NCI-H1694 treated with DMSO at 0.1 percent for 48 hours (cell line): ENCODE results near the gene SFXN1.

Source experiments
- DNase-seq: peaks from one replicate; lab custom pipeline; 2025; lab: John Stamatoyannopoulos, UW

Gene SFXN1

DNA sequence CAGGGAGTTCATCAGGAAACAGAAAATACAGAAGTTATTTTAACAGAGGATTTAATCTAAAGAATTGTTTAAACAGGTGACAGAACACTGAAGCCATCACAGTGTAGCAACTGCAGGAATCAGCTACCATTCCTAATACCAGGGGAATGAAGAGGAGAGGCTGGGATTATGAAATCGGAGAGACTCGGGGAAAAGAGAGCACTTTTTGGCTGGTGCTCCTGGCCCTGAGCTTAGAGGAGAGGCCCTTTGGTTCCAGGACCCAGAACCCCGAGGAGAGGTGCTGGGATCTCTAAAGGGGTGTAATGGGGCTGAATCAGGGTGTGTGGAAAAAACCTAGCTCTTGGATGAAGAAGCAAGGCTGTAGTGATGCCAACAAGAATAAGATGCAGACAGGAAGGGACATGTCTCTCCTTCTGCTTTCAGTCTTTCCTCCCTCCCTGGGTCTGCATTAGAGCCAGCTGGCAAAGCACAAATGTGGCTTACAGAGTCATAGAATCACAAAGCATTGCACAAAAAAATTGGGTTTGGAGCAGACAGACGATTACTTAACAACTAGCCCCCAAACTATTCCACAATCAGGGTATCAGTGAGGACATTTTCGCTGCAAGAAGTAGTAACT is 11.6 kb upstream of the SFXN1 start:
- DNase-seq = no peak

DNA sequence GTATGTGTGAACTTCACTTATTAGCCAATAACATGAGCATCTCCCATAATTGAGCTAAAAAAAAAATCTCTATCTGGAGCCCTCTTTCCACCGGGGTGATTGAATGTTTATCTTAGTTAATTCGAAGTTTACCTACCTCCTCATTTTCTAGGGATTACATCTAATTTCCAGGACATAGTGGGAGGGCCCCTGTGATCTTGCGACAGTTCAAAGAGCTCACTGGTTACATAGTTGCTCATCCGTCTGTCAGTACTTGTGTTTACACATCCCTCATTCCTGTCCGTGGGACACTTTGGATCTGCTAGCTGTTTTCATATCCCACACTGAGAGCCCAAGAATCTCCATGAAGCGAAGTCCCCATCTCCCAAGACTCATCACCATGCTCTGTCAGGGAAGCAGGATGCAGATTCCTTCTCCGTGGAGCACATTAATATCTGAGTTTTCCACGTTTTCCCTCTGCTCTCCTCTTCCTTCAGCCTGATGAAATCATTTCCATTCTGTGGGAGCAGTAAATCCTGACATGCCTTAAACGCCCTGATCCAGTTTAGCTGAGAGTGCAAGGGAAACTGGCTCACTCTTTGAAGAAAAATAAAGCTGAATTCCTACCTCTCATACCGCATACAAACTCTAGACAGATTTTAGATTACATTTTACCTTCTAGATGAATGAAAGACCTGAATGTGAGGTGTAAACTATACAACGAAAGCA is 10.2 kb upstream of the SFXN1 start:
- DNase-seq = no peak

DNA sequence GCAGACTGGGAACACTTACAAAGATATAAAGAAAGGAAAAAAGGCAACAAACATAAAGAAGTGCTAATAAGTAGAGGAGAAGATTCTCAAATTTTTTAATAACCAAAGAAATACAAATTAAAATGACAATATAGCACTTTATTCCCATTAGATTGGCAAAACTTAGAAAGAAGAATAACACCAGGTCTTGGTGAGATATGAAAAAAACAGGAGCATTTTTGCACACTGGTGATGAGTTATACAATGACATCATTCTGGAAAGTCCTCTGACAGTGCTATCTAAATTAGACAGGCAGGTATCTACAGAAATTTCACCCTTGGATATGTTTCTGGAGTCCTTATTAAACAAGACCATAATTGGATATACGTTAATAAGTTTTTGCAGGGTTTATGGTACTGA is 9.5 kb upstream of the SFXN1 start:
- no peak for DNase-seq

DNA sequence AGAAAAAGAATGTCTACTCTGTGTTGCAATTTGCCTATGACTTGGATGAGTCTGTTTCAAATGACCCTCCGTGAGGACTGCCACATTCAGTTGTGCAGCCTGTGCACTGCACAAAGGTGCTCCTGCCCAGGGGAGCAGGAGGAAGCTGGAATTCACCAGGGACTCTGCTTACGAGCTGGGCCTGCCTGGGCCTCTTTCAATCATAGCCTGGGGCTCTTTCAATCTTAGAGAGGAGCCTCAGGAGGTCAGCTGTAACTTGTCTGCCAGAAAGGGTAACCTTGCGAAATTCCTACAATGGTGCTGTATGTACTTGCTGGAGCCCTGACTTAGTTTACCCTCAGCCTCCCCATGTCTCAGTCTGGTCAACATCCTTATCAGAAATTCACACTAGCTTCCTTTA is 8.4 kb upstream of the SFXN1 start:
- no peak for DNase-seq

DNA sequence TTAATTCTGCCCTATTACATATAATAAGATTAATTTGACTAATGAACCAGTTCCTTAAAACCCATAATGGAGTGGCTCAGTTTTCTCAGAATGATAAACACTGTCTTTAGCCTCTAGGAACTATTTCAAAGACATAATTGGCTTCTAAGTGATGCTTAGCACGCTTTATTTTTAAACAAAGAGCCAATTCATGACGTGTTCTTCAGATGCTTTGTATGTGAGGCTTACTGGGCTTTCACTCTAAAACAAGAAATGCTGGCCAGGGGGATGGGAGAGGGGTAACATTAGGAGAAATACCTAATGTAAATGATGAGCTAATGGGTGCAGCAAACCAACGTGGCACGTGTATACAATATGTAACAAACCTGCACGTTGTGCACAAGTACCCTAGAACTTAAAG is 7.6 kb upstream of the SFXN1 start:
- no peak for DNase-seq

DNA sequence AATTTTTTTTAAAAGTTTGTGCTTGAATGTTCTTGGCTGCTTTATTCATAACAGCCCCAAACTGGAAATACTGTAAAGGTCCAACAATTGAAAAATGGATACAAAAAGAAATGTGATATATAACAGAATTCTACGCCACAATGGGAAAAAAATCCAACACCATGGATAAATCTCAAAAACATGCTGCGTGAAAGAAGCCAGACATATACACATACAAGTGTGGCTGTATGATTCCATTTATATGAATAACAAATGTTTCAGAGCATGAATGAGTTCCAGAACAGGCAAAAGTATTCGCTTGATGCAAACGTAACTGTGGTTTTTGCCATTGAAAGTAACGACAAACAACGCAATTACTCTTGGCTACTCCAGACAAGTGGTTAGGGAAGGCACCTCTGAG is 7.2 kb upstream of the SFXN1 start:
- DNase-seq = no peak

DNA sequence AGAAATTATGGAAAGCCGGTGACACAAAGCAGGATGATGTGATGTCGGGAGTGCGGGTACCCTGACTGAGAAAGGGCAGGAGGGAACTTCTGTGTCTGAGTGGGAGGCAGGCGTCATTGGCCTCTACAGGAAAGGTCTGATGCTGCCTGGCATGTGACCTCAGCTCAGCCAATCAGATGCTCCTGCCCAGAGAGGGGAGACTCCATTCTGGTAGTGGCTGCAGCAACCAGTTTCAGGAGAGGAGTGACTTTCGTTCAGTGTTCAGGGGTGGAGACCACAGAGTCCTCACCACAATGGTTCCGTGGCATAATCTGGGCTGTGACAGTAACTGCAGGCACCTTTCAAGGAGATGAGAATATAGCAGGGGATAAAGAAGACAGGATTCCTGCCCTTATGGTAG is 6.7 kb upstream of the SFXN1 start:
- DNase-seq = no peak

DNA sequence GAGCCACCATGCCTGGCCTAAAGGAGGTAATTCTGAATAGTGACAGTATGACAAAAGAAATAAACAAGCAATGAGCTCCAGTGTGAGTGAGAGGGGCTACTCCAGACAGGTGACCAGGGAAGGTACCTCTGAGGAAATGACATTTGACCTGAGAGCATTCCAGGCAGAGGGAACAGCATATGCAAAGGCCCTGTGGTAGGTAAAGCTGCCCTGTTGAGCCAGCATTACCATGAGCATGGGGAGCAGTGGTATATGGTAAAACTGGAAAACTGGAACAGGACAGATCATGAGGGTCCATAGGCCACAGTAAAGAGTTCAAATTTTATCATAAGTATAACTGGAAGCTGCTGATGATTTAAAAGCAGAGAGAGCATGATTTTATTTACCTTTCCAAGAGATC is 6.0 kb upstream of the SFXN1 start:
- DNase-seq = no peak

DNA sequence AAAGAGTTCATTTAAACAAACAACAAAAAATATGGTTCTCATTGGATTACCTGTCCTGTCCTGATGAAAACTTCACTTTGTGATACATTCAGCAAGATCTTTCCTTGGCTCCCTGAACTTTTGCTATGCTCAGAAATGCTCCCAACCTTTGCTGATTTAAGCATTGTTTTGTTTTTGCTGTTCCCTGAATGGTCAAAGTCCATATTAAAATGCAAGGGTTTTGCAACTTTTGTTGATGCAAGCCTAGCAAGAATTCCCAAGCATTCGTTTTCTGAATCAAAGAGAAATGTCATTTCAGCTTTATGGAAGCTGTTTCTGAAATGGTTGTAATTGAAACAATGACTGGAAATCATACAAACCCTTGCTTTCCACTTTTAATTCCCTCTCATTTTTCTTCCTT is 3.1 kb upstream of the SFXN1 start:
- DNase-seq = no peak

DNA sequence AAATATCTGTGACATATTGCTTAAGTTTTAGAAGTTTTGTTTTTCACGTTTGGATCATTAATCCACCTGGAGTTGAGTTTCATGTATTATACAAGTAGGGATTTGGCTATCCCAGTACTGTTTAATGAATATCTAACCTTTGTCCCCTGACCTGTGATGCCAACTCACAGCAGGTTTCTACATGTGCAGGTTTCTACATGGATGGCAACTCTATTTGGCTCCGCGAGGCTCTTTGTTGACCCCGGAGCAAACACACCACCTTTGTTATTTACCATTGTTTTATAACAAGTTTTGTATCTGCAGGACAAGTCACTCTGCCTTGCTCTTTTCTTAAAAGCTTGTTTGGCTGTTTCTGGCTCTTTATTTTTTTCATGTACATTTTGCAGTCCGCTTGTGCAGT is 920 bp upstream of the SFXN1 start:
- DNase-seq = no peak

DNA sequence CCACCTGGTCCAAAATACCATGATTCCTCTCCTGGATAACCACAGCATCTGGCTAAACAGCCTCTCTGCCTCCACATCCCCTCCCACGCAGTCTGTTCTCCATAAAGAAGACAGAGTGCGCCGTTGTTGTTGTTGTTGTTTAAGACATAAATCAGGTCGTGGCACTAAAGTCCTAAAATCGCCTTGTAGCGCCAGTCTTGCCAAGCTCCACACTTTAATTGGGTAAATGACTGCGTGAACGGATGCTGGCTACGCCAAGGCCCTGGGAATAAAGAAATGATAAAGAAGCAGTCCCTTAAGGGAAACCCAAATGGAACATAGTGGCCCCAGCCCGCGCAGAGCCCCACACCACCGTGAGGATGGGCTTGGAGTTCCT is 364 bp upstream of the SFXN1 start:
- DNase-seq = no peak

DNA sequence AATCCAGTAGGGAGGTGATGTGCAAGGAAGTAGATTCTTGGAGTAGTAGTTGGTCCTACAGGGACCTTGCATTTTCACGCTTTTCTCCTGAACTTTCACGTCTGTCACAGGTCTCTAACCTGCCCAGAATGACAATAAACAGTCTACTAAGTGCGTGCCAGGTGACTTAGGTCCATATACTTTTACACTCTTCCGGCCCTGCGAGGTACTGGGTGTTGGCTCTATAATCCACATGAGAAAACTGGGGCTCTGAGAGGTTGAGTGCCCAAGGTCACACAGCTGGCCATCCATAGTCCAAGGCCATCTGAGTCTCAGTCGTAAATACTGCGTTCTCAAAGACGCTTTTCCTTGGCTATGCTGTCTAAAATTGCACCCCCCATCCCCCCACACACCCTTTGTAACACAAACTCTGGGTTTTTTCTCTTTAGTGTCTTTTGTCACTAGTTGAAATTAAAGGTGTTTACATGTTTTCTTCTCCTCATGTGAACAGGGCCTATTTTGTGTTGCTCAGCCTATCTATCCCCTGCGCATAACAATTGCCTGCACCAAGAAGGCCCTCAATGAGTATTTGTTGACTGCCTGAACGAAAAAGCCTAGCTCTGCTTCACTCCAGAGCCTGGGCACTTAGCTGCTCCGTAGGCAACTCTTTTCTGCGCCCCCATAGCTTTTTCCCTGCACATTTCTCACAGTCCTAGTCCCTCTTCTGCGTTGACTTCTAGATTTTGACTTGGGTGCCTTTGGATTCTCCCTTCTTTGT is 943 bp downstream of the SFXN1 start:
- DNase-seq = no peak

DNA sequence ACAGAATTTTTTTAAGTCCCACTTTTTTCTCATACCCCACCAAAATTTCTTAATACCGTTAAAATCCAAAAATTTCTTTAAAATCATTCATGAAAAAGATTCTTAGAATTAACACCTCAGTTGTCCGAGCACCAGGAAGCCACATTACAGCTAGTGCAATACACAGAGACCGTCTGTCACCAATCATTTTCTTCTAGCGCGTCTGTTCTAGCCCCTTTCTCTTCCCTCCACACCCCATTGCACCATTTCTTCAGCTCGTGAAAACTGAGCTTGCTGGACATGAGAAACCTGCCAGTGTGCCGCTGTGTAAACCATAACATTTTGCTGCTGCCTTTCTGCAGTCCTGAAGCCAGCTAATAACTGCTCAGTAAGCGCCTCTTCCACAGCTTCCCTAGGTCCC is 5.0 kb downstream of the SFXN1 start:
- DNase-seq = no peak

DNA sequence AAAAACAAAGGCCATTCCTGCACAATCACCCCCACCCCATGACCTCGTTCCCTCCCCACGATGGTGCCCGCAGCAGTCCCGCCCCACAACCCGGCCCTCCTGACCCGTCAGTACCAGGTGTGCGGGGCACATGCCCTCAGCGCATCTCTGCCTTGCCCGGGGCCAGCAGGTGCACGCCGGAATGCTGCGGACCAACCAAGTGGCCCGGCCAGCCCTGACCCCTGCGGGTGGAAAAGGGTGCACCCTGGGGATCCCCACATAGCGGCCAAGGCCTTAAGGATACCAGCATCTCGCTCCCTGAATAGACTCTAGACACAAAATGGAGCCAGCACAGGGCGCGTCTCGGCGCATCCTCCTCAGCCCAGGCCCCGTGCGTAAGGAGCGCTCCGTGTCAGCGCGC is 6.0 kb downstream of the SFXN1 start:
- no peak for DNase-seq

DNA sequence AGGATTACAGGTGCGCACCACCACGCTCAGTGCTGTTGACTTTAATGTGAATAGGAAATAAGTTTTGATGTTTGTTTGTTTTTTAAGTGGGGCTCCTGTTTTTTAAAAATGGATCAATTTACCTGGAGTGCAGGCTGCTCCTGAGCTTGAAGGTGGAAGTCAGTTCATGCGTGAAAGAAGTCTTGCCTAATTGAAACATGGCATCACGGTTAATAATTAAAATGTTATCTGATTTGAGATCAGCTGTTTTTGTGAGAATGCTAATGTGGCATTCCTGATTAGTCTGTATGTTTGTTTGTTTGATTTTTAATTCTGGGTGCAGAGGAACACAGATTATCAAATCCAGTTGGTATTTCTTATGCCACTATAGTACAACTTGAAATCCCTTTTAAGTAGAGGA is 6.5 kb downstream of the SFXN1 start:
- no peak for DNase-seq

DNA sequence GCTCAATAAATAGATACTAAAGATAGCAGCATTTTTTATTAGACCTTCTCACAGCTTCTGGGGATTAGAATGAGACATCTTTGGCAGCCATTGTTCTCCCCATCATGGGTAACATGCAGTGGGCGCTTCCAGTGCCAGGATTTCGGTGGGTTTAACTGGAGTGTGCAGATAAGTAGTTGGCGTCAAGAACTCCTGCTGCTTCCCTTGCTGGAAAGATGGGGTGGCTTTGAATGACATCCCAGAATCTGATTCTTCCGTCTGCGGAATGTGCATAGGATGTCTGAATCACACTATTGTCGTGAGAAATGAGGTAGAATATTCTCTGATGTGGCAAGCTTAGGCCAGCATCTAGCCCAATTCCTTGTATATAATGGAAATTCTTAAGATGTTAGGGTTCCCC is 7.3 kb downstream of the SFXN1 start:
- DNase-seq = no peak

DNA sequence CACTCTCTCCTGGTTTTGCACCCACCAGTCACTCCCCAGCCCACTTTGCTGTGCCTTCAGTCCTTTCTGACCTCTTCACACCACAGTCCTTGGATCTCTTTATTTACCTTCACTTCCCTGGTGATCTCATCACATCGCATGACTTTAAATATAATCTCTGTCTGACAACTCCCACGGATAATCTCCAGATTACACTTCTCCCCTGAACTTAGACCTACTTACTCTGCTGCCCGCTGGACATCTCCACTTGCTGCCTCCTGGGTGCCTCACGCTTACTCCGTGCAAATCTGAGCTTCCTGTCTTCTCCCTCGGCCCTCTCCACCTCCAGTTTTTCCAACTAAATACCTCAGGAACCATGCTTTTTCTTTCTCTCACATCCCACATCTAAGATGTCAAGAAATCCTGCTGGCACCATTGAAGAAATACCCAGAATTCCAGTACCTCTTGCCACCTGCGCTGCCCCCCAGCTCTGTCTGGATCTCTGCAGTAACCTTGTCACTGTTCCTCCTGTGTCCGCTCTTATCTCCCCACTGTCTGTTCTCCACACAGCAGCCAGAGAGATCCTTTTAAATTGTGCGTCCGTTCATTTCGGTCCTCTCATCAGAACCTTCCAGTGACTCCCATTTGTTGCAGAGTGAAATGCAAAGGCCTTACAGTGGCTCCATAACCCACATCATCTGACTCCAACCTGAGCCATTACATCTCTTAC is 9.3 kb downstream of the SFXN1 start:
- no peak for DNase-seq

DNA sequence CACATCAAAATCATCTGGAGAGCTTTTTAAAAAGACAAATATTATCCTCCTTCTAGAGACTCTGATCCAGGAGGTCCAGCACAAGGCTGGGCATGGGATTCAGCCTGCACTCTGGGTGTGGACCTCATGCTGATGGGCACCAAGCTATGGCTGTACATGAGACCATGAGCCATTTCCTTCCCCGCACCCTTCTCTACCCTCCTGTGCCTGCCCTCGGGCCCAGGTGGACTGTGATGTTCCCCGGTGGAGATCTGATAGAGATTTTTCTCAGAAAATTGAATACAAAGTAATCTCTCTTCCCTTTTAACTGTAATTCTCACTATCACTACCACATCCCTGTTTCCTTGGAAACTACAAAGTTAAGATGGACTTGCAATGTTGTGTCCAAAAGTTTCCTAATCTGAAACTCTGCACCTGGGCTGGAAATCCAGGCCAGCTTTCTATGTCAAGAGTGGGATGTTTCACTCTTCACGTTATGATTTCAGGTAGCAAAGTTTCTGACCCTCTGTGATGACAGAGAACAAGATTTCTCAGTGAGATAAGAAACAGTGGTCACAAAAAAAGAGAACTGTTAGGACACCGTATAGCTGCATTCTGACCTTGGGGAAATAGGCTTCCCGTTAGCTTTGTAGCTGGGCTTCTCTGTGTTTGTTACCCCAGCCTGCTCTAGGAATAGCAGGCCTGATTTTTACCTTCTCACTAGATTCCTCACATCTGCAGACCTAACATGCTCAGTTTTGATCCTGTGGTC is 11.5 kb downstream of the SFXN1 start:
- no peak for DNase-seq

DNA sequence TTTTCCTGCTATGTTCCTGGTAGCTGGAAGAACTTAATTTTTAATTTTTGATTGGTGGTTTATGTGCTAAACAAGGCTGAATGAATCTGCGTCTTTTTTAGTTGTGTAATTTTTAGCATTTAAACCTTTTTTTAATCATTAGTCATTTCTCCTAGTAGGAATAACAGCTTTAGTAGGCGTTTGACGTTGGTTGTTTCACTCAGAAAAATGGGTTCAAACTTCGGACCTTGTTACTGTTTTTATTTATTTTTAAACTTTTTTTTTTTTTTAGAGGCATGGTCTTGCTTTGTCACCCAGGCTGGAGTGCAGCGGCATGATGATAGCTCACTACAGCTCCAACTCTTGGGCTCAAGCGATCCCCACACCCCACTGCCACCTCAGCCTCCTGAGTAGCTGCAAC is 12.9 kb downstream of the SFXN1 start:
- DNase-seq = no peak

DNA sequence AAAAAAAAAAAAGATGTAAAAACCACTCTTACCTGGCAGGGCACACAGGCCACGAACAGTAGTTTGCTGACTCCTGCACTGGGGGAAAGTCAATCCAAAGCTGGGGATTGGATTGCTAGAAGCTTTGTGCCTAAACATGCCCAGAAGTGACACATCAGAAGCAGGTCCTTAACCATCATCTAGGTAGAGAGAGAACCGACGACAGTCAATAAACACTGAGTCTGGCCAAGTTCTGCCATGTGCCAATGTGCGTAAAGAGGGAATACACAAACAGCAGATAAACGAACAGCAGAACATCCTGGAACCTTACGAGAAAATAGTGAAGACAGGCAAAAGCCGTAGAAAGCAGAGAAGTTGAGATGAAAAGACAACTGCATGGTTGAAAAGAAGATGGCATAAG is 14.9 kb downstream of the SFXN1 start:
- DNase-seq = no peak

DNA sequence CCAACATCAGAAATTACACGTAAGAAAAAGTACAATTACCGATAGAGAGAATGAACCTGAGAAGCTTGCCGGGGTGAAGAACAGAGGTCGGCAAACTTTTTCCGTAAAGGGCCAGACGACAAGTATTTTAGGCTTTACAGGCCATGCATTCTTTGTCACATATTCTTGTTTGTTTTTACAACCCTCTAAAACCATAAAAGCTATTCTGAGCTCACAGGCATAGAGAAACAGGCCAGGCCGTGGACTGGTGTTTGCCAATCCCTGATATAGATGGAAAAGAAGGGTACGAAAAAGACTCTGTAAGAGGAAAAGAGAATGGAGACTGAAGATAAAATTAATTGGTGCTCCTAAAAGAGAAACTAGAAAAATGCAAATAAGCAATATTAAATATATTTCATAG is 15.4 kb downstream of the SFXN1 start:
- DNase-seq = no peak
